HFFc6 (cell line): ENCODE measurements around the gene TMEM87B. TPM values are rescaled to one million over a fixed set of nuclear protein-coding genes. Genes with fewer than 3 reads are reported as not detected.

Experiments
- DNase-seq: peaks from one replicate; pipeline ENCODE4 v3.0.0-alpha.2; 2018
- H3K27ac Mint-ChIP-seq: 2 replicates; pipeline ENCODE4 v1.8.0; 2020; ENCODE audit warnings: mild to moderate bottlenecking, mixed read lengths
- H3K27me3 Mint-ChIP-seq: 2 replicates; pipeline ENCODE4 v1.8.0; 2021; ENCODE audit warnings: mild to moderate bottlenecking, moderate library complexity, mixed read lengths; ENCODE audit not compliant: insufficient read depth
- H3K36me3 Mint-ChIP-seq: 2 replicates; pipeline ENCODE4 v1.8.0; 2021; ENCODE audit warnings: low read depth, mixed read lengths
- H3K4me1 Mint-ChIP-seq: 2 replicates; pipeline ENCODE4 v1.8.0; 2020; ENCODE audit warnings: low read depth, mixed read lengths
- H3K4me3 Mint-ChIP-seq: 2 replicates; pipeline ENCODE4 v1.8.0; 2020; ENCODE audit warnings: mild to moderate bottlenecking, moderate library complexity, mixed read lengths
- H3K9me3 Mint-ChIP-seq: 2 replicates; pipeline ENCODE4 v1.8.0; 2020; ENCODE audit warnings: mild to moderate bottlenecking, mixed read lengths
- total RNA-seq, 6 experiments: library from RNA; stranded (reverse); fragmentation: NEBNext Ultra II Directional; extraction: Animal tissue kit (Norgen Biotek cat#: 25700); gene quantifications; 2 replicates in 1 of 6; 3 replicates in 5 of 6; pipeline ENCODE4 v1.2.3, GENCODE V29; 2021
- TF ChIP-seq, protein P1 (sequence below): fragments of 200-600 bp; sonication (generic); IDR thresholded peaks from 2 replicates; pipeline ENCODE4 v1.5.0; 2021; ENCODE audit warnings: antibody characterized with exemption, mild to moderate bottlenecking

TMEM87B gene
- total RNA-seq, 6 experiments from 2014 or later: 37.9 to 51.6 (median 39.7) TPM

DNA sequence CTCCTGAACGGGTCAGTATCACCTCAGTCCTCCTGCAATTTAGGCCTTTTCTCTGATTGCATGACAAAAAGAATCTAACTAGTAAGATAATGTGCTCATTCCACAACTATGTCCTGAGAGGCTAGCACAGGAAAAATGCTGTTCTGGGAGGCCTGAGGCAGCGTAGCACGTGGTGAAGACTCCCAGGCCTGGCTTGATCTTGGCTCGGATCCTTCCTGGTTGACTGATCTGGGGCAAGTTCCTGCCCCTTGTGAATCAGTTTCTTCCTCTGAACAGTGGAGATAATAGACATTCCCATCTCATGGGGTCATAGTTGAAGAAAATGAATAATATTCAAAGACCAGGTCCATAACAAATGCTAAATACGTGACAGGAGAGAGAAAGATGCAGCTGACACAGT is 95.4 kb downstream of the TMEM87B start:
- no peaks in the 10 kb centered on the region for H3K9me3 Mint-ChIP-seq
- H3K4me3 Mint-ChIP-seq: peak overlapping the region; percentile 50
- peaks cover 49% of the 10 kb centered on the region for H3K4me1 Mint-ChIP-seq
- peak; percentile 96 for DNase-seq
- peaks cover 18% of the 10 kb centered on the region for H3K36me3 Mint-ChIP-seq
- H3K27me3 Mint-ChIP-seq: peaks cover 6% of the 10 kb centered on the region; the same call in 1 of the 2 replicates
- H3K27ac Mint-ChIP-seq: peak overlapping the region; percentile 97
- TF ChIP-seq, protein P1, sequence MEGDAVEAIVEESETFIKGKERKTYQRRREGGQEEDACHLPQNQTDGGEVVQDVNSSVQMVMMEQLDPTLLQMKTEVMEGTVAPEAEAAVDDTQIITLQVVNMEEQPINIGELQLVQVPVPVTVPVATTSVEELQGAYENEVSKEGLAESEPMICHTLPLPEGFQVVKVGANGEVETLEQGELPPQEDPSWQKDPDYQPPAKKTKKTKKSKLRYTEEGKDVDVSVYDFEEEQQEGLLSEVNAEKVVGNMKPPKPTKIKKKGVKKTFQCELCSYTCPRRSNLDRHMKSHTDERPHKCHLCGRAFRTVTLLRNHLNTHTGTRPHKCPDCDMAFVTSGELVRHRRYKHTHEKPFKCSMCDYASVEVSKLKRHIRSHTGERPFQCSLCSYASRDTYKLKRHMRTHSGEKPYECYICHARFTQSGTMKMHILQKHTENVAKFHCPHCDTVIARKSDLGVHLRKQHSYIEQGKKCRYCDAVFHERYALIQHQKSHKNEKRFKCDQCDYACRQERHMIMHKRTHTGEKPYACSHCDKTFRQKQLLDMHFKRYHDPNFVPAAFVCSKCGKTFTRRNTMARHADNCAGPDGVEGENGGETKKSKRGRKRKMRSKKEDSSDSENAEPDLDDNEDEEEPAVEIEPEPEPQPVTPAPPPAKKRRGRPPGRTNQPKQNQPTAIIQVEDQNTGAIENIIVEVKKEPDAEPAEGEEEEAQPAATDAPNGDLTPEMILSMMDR: no peak

DNA sequence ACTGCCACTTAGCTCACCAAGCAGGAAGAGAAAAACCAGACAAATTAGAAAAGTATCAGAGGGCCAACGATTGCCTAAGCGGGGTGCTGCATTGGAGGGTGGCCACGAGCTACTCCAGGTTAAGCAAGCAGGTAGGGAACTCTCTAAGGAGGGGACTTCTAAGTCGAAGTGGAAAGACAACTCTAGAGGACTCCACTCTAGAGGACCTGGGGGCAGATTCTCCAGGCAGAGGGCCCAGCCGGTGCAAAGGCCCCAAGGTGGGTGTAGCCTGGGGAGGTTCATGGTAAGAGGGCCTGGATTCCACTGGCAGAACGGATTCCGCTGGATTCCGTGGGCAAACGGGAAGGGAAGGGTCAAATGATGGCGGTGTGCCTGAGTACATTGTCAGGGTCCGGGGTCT is 95.8 kb downstream of the TMEM87B start:
- Mint-ChIP-seq H3K27ac (peak overlapping the region; percentile 97), H3K4me1 (peaks cover 49% of the 10 kb centered on the region), H3K9me3 (no peaks in the 10 kb centered on the region), H3K36me3 (peaks cover 18% of the 10 kb centered on the region), H3K27me3 (peaks cover 6% of the 10 kb centered on the region; the same call in 1 of the 2 replicates), H3K4me3 (peak overlapping the region; percentile 50)
- TF ChIP-seq, protein P1: no peak
- no peak for DNase-seq

DNA sequence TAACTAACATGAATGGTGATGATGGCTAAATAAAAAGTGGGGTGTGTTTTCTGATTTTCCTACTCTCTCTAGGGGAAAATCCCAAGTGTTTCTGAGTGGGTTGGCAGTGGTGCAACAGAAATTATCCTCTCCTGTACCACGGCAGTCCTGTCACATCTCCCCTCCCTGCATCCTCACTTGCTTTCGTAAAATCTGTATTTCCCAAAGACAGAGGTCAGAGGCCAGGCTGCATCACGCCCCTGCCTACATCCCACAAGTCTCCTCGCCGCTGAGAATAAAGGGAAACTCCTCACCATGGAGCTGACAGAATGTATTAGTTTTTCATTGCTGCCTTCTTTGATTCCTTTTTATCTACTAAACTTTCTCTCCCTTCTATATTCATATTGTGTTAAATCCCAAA is 96.2 kb downstream of the TMEM87B start:
- H3K9me3 Mint-ChIP-seq: no peaks in the 10 kb centered on the region
- TF ChIP-seq, protein P1: no peak
- H3K4me1 Mint-ChIP-seq: peaks cover 49% of the 10 kb centered on the region
- peaks cover 18% of the 10 kb centered on the region for H3K36me3 Mint-ChIP-seq
- H3K4me3 Mint-ChIP-seq: no peak overlapping the region; the same call in 1 of the 2 replicates
- H3K27ac Mint-ChIP-seq: peak overlapping the region; percentile 97
- no peak for DNase-seq
- H3K27me3 Mint-ChIP-seq: peaks cover 6% of the 10 kb centered on the region; the same call in 1 of the 2 replicates

GRCh38 chr2:112151701-112152440 is 96.8 kb downstream of the TMEM87B start:
- H3K36me3 Mint-ChIP-seq: peaks cover 18% of the 10 kb centered on the region
- TF ChIP-seq, protein P1: no peak
- DNase-seq: no peak
- H3K27ac Mint-ChIP-seq: peak overlapping the region; percentile 97
- H3K27me3 Mint-ChIP-seq: peaks cover 6% of the 10 kb centered on the region; the same call in 1 of the 2 replicates
- H3K4me3 Mint-ChIP-seq: no peak overlapping the region
- H3K4me1 Mint-ChIP-seq: peaks cover 49% of the 10 kb centered on the region
- no peaks in the 10 kb centered on the region for H3K9me3 Mint-ChIP-seq

- no peaks in the 10 kb centered on the region for H3K9me3 Mint-ChIP-seq
- H3K27ac Mint-ChIP-seq: peak overlapping the region; percentile 74; the same call in 1 of the 2 replicates
- DNase-seq: no peak
- H3K4me3 Mint-ChIP-seq: no peak overlapping the region; the same call in 1 of the 2 replicates
- H3K36me3 Mint-ChIP-seq: peaks cover 14% of the 10 kb centered on the region
- TF ChIP-seq, protein P1: no peak
- peaks cover 49% of the 10 kb centered on the region for H3K4me1 Mint-ChIP-seq
- H3K27me3 Mint-ChIP-seq: peaks cover 6% of the 10 kb centered on the region; the same call in 1 of the 2 replicates
Measured at GRCh38 chr2:112152476-112153178, 97.6 kb downstream of the TMEM87B start.
